ENCODE measurements around the gene PDCD1. TPM values are rescaled to one million over a fixed set of nuclear protein-coding genes. Genes with fewer than 3 reads are reported as not detected.
A peak's percentile ranks its signal among the peaks of the same experiment; 100 is the strongest.

Gene PDCD1
- total RNA-seq, 1 donor from 2014 or later, result 1.8 TPM

GRCh38 chr2:241852116-241852980 is 6.3 kb downstream of the PDCD1 start:
- Histone ChIP-seq H3K27me3 (no peaks in the 10 kb centered on the region), H3K27ac (no peak overlapping the region), H3K9me3 (no peaks in the 10 kb centered on the region), H3K4me3 (no peak overlapping the region), H3K36me3 (no peaks in the 10 kb centered on the region), H3K4me1 (no peaks in the 10 kb centered on the region)
- intact Hi-C loops (cut with DNase I), result no loop called here
- no peak for TF ChIP-seq CTCF (IDR thresholded peaks at IDR 0.05)
- DNase-seq (peak; percentile 62), ATAC-seq (no peak)

GRCh38 chr2:241851325-241852115 is 7.2 kb downstream of the PDCD1 start:
- Histone ChIP-seq H3K36me3 (no peaks in the 10 kb centered on the region), H3K27me3 (no peaks in the 10 kb centered on the region), H3K9me3 (no peaks in the 10 kb centered on the region), H3K4me1 (no peaks in the 10 kb centered on the region), H3K4me3 (no peak overlapping the region), H3K27ac (no peak overlapping the region)
- peak; percentile 49 for DNase-seq
- ATAC-seq, result no peak
- TF ChIP-seq CTCF (IDR thresholded peaks at IDR 0.05), result no peak
- intact Hi-C loops (cut with DNase I), result no loop called here

GRCh38 chr2:241850544-241851324 is 8.0 kb downstream of the PDCD1 start:
- H3K27me3 ChIP-seq, result no peaks in the 10 kb centered on the region
- intact Hi-C loops (cut with DNase I), result no loop called here
- ATAC-seq (no peak), DNase-seq (no peak)
- no peak overlapping the region for H3K27ac ChIP-seq
- H3K4me1 ChIP-seq, result no peaks in the 10 kb centered on the region
- no peak overlapping the region for H3K4me3 ChIP-seq
- no peak for TF ChIP-seq CTCF (IDR thresholded peaks at IDR 0.05)
- H3K36me3 ChIP-seq, result no peaks in the 10 kb centered on the region
- no peaks in the 10 kb centered on the region for H3K9me3 ChIP-seq

- ATAC-seq (no peak), DNase-seq (peak; percentile 63)
- no peaks in the 10 kb centered on the region for H3K9me3 ChIP-seq
- H3K4me3 ChIP-seq, result no peak overlapping the region
- intact Hi-C loops (cut with DNase I), result no loop called here
- H3K36me3 ChIP-seq, result no peaks in the 10 kb centered on the region
- TF ChIP-seq CTCF (IDR thresholded peaks at IDR 0.05), result no peak
- no peak overlapping the region for H3K27ac ChIP-seq
- H3K4me1 ChIP-seq, result peaks cover 4% of the 10 kb centered on the region
- H3K27me3 ChIP-seq, result no peaks in the 10 kb centered on the region
Observed at GRCh38 chr2:241849616-241850543, 8.8 kb downstream of the PDCD1 start.
